Liver (tissue), 9 donors: ENCODE measurements around the gene ABCA6. TPM values are rescaled to one million over a fixed set of nuclear protein-coding genes. Genes with fewer than 3 reads are reported as not detected.
A peak's percentile ranks its signal among the peaks of the same experiment; 100 is the strongest.

Experiments
- DNase-seq: peaks from one replicate; pipeline ENCODE4 v3.0.0-alpha.2; 2017; ENCODE audit warnings: low spot score
- H3K27ac ChIP-seq, 2 donors: one replicate each; pipeline ENCODE4 v1.7.0; 2013; ENCODE audit warnings: inconsistent platforms in 2 of 2, low read length in 2 of 2, control low read depth in 1 of 2, low read depth in 1 of 2, mild to moderate bottlenecking in 1 of 2
- H3K27me3 ChIP-seq, 4 donors: one replicate each; pipeline versions ENCODE4 v1.6.1 to v1.7.0; 2013; ENCODE audit warnings: low read length in 3 of 4, inconsistent platforms in 1 of 4, mild to moderate bottlenecking in 1 of 4, moderate library complexity in 1 of 4; ENCODE audit not compliant: control insufficient read depth in 4 of 4, insufficient read depth in 4 of 4
- H3K36me3 ChIP-seq, 4 donors: one replicate each; pipeline versions ENCODE4 v1.6.1 to v1.7.0; 2013; ENCODE audit warnings: low read length in 3 of 4, mild to moderate bottlenecking in 3 of 4, low read depth in 1 of 4, moderate library complexity in 1 of 4; ENCODE audit not compliant: control insufficient read depth in 4 of 4, insufficient read depth in 3 of 4
- H3K4me1 ChIP-seq, 4 donors: one replicate each; pipeline versions ENCODE4 v1.6.1 to v1.7.0; 2013; ENCODE audit warnings: low read length in 3 of 4, mild to moderate bottlenecking in 3 of 4, moderate library complexity in 1 of 4; ENCODE audit not compliant: control insufficient read depth in 4 of 4, insufficient read depth in 4 of 4
- H3K4me3 ChIP-seq, 3 donors: one replicate each; pipeline versions ENCODE4 v1.6.1 to v1.7.0; 2013; ENCODE audit warnings: low read length in 3 of 3, control low read depth in 1 of 3, low read depth in 1 of 3, mild to moderate bottlenecking in 1 of 3
- H3K9ac ChIP-seq, 2 donors: one replicate each; pipeline ENCODE4 v1.7.0; 2013; ENCODE audit warnings: low read length in 2 of 2, mild to moderate bottlenecking in 2 of 2, moderate library complexity in 2 of 2, control low read depth in 1 of 2, low read depth in 1 of 2
- H3K9me3 ChIP-seq, 4 donors: one replicate each; pipeline versions ENCODE4 v1.6.1 to v1.7.0; 2013; ENCODE audit warnings: low read length in 3 of 4; ENCODE audit not compliant: control insufficient read depth in 4 of 4
- EGR1 ChIP-seq, 2 donors: IDR thresholded peaks; 2 replicates each; pipeline ENCODE4 v1.6.1; 2016 to 2018; ENCODE audit warnings: antibody characterized with exemption in 2 of 2, low read depth in 2 of 2
- FOXA1 ChIP-seq: IDR thresholded peaks from 2 replicates; pipeline ENCODE4 v1.6.1; 2016; ENCODE audit warnings: antibody characterized with exemption
- GABPA ChIP-seq, 2 donors: IDR thresholded peaks in 1 of 2; conservative IDR thresholded peaks in 1 of 2; 2 replicates each; pipeline ENCODE4 v1.6.1; 2016; ENCODE audit warnings: antibody characterized with exemption in 2 of 2, mild to moderate bottlenecking in 1 of 2, moderate library complexity in 1 of 2
- HNF4G ChIP-seq: IDR thresholded peaks from 2 replicates; pipeline ENCODE4 v1.6.1; 2016; ENCODE audit warnings: antibody characterized with exemption
- JUND ChIP-seq, 2 donors: IDR thresholded peaks; 2 replicates each; pipeline ENCODE4 v1.6.1; 2016; ENCODE audit warnings: antibody characterized with exemption in 2 of 2
- RAD21 ChIP-seq, 2 donors: IDR thresholded peaks; 2 replicates each; pipeline ENCODE4 v1.6.1; 2016; ENCODE audit warnings: antibody characterized with exemption in 2 of 2, mild to moderate bottlenecking in 2 of 2
- WGBS: extraction: QIAGEN DNeasy Blood & Tissue Kit; methylation state at CpG from one replicate; pipeline ENCODE4 v1.1.7; 2013; 5-methylcytosine and 5-hydroxymethylcytosine counted together
- polyA plus RNA-seq, 2 donors: library from polyadenylated mRNA; stranded (reverse) in 1 of 2; unstranded in 1 of 2; fragments of 200-250 nt in 1 of 2; fragments of >200 nt in 1 of 2; fragmentation: Nextera tagmentation in 1 of 2; extraction: Ambion mirVana in 1 of 2; gene quantifications; one replicate each; pipeline versions ENCODE4 v1.2.1 to v1.2.3, GENCODE V29; 2013 to 2015
- total RNA-seq, 2 donors: library from RNA; depleted of rRNA; stranded (reverse); fragments of >200 nt; gene quantifications; one replicate each; pipeline ENCODE4 v1.2.3, GENCODE V29; 2014
- TF ChIP-seq, protein P1 (sequence below): IDR thresholded peaks from 2 replicates; pipeline ENCODE4 v1.6.1; 2016; ENCODE audit warnings: antibody characterized with exemption
- TF ChIP-seq, protein P2 (sequence below): IDR thresholded peaks from 2 replicates; pipeline ENCODE4 v1.6.1; 2016; ENCODE audit warnings: antibody characterized with exemption, mild to moderate bottlenecking
- TF ChIP-seq, protein P3 (sequence below): IDR thresholded peaks from 2 replicates; pipeline ENCODE4 v1.6.1; 2016; ENCODE audit warnings: antibody characterized with exemption
- TF ChIP-seq, protein P4 (sequence below): IDR thresholded peaks from 2 replicates; pipeline ENCODE4 v1.6.1; 2016; ENCODE audit warnings: antibody characterized with exemption
- TF ChIP-seq, protein P5 (sequence below): fragments of 150-350 bp; IDR thresholded peaks from 2 replicates; pipeline ENCODE4 v1.5.1; 2017; ENCODE audit warnings: improper control_type of control experiment, low read depth, low read length; ENCODE audit not compliant: missing input control
- donor health status: healthy.
- donor health status: healthy.
- donor health status: healthy.
- donor health status: healthy.
- donor health status: healthy.

The ABCA6 gene
- total and polyA plus RNA-seq, 4 donors, result 37.5 to 158 (median 47.5) TPM

DNA sequence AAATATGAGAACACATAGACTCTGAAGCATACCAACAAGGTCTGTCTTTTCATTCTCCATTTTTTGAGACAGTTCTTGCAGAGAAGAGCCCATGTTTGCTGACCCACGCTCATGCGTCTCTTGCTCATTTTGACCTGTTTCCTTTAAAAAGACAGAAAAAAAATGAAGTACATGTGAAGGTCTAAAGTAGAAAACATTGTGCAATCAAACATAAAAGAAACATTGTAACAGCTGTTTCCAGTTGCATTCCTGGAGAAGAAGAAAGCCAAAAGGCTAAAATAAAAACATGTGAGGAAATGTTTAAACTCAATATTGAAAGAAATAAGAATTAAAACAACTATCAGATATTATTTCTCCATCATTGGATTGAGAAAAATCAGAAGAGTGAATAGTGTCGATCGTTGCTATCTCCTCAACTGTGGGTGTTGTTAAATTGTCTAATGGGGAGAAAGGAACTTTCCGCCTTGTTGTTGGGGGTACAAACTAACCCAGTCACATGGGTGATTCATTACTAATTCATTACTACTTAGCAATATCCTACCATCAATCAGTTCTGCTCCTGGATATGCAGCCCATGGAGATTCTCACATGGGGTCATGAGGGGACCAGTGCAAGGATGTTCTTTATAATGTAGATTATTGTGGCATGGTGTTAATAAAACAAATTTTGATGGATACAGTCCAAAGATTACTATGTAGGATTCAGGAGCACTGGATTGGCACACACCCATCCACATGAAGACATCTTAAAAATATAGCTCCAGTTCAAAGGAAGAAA, 90.5 kb downstream of the ABCA6 start:
- H3K9me3 ChIP-seq, result no peaks in the 10 kb centered on the region
- no peak for TF ChIP-seq HNF4G
- TF ChIP-seq EGR1 (IDR thresholded peaks at IDR 0.05; ENCODE audit: low read depth in 2 of 2), result no peak
- TF ChIP-seq JUND (IDR thresholded peaks at IDR 0.05), result no peak
- TF ChIP-seq GABPA (IDR thresholded peaks at IDR 0.05 in 1 of 2, conservative IDR thresholded peaks at IDR 0.05 in 1 of 2), result no peak
- TF ChIP-seq, protein P1, sequence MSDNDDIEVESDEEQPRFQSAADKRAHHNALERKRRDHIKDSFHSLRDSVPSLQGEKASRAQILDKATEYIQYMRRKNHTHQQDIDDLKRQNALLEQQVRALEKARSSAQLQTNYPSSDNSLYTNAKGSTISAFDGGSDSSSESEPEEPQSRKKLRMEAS, result no peak
- TF ChIP-seq, protein P2, sequence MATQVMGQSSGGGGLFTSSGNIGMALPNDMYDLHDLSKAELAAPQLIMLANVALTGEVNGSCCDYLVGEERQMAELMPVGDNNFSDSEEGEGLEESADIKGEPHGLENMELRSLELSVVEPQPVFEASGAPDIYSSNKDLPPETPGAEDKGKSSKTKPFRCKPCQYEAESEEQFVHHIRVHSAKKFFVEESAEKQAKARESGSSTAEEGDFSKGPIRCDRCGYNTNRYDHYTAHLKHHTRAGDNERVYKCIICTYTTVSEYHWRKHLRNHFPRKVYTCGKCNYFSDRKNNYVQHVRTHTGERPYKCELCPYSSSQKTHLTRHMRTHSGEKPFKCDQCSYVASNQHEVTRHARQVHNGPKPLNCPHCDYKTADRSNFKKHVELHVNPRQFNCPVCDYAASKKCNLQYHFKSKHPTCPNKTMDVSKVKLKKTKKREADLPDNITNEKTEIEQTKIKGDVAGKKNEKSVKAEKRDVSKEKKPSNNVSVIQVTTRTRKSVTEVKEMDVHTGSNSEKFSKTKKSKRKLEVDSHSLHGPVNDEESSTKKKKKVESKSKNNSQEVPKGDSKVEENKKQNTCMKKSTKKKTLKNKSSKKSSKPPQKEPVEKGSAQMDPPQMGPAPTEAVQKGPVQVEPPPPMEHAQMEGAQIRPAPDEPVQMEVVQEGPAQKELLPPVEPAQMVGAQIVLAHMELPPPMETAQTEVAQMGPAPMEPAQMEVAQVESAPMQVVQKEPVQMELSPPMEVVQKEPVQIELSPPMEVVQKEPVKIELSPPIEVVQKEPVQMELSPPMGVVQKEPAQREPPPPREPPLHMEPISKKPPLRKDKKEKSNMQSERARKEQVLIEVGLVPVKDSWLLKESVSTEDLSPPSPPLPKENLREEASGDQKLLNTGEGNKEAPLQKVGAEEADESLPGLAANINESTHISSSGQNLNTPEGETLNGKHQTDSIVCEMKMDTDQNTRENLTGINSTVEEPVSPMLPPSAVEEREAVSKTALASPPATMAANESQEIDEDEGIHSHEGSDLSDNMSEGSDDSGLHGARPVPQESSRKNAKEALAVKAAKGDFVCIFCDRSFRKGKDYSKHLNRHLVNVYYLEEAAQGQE, result no peak
- TF ChIP-seq, protein P3, sequence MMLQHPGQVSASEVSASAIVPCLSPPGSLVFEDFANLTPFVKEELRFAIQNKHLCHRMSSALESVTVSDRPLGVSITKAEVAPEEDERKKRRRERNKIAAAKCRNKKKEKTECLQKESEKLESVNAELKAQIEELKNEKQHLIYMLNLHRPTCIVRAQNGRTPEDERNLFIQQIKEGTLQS, result no peak
- no peak for TF ChIP-seq RAD21 (IDR thresholded peaks at IDR 0.05)
- no peak overlapping the region for H3K9ac ChIP-seq
- no peak for DNase-seq
- no peaks in the 10 kb centered on the region for H3K27me3 ChIP-seq
- no peak overlapping the region for H3K4me3 ChIP-seq
- no peak overlapping the region for H3K27ac ChIP-seq
- H3K36me3 ChIP-seq, result peaks cover 0 to 2% (median 0%) of the 10 kb centered on the region in 4 donors
- WGBS, result 87% methylated on average over 5 of the region's 5 CpGs
- H3K4me1 ChIP-seq, result peaks cover 3 to 15% (median 8%) of the 10 kb centered on the region in 4 donors

DNA sequence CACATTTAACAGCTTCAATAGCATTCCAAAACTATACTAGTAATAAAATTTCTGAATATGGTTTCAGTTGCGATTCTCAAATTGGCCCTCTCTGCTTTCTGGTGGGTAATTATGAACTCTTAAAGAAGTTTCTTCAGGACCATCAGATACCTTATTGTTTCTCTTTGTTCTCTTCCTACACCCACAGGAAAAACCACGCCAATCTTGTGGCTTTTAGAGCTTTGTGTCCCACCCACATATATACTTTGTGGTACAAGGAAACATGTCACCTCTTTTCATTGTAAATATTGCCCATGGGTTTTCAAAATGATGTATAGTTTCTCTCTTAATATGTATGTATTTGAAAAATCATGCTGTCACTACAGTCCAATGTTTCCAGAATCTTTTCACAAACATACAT, 93.1 kb downstream of the ABCA6 start:
- DNase-seq, result no peak
- H3K9ac ChIP-seq, result no peak overlapping the region
- no peaks in the 10 kb centered on the region for H3K27me3 ChIP-seq
- H3K4me3 ChIP-seq, result no peak overlapping the region
- 93% methylated on average over 2 of the region's 2 CpGs for WGBS
- H3K4me1 ChIP-seq, result peaks cover 3 to 15% (median 8%) of the 10 kb centered on the region in 4 donors
- H3K27ac ChIP-seq, result peak overlapping the region in 1 of 2 donors; percentile 51
- H3K9me3 ChIP-seq, result no peaks in the 10 kb centered on the region
- H3K36me3 ChIP-seq, result peaks cover 0 to 11% (median under 1%) of the 10 kb centered on the region in 4 donors
- TF ChIP-seq EGR1 (IDR thresholded peaks at IDR 0.05; ENCODE audit: low read depth in 2 of 2) (no peak), JUND (IDR thresholded peaks at IDR 0.05) (no peak), FOXA1 (no peak), HNF4G (no peak)
- TF ChIP-seq, protein P4, sequence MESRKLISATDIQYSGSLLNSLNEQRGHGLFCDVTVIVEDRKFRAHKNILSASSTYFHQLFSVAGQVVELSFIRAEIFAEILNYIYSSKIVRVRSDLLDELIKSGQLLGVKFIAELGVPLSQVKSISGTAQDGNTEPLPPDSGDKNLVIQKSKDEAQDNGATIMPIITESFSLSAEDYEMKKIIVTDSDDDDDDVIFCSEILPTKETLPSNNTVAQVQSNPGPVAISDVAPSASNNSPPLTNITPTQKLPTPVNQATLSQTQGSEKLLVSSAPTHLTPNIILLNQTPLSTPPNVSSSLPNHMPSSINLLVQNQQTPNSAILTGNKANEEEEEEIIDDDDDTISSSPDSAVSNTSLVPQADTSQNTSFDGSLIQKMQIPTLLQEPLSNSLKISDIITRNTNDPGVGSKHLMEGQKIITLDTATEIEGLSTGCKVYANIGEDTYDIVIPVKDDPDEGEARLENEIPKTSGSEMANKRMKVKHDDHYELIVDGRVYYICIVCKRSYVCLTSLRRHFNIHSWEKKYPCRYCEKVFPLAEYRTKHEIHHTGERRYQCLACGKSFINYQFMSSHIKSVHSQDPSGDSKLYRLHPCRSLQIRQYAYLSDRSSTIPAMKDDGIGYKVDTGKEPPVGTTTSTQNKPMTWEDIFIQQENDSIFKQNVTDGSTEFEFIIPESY, result no peak
- TF ChIP-seq, protein P1, result no peak
- TF ChIP-seq, protein P3, result no peak
- TF ChIP-seq, protein P2, result no peak
- TF ChIP-seq, protein P5, sequence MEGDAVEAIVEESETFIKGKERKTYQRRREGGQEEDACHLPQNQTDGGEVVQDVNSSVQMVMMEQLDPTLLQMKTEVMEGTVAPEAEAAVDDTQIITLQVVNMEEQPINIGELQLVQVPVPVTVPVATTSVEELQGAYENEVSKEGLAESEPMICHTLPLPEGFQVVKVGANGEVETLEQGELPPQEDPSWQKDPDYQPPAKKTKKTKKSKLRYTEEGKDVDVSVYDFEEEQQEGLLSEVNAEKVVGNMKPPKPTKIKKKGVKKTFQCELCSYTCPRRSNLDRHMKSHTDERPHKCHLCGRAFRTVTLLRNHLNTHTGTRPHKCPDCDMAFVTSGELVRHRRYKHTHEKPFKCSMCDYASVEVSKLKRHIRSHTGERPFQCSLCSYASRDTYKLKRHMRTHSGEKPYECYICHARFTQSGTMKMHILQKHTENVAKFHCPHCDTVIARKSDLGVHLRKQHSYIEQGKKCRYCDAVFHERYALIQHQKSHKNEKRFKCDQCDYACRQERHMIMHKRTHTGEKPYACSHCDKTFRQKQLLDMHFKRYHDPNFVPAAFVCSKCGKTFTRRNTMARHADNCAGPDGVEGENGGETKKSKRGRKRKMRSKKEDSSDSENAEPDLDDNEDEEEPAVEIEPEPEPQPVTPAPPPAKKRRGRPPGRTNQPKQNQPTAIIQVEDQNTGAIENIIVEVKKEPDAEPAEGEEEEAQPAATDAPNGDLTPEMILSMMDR, result no peak
